H9 (cell line): ENCODE results near the gene ZNF106. TPM values are rescaled to one million over a fixed set of nuclear protein-coding genes. Genes with fewer than 3 reads are reported as not detected.

Experiments used
- DNase-seq: peaks from one replicate; pipeline ENCODE4 v3.0.0-alpha.2; 2017
- H2AFZ ChIP-seq: one replicate; pipeline ENCODE4 v1.6.1; 2013; ENCODE audit warnings: mild to moderate bottlenecking, low read length, control low read depth, moderate library complexity
- H2AK5ac ChIP-seq: 2 replicates; pipeline ENCODE4 v1.6.1; 2013; ENCODE audit warnings: low read length, control low read depth, mixed read lengths; ENCODE audit not compliant: insufficient read length
- H2BK120ac ChIP-seq: one replicate; pipeline ENCODE4 v1.6.1; 2013; ENCODE audit warnings: low read depth, mild to moderate bottlenecking, low read length, control low read depth, inconsistent platforms; ENCODE audit not compliant: poor library complexity, severe bottlenecking
- H2BK12ac ChIP-seq: 2 replicates; pipeline ENCODE4 v1.6.1; 2013; ENCODE audit warnings: low read length, control low read depth, mixed read lengths, low read depth; ENCODE audit not compliant: insufficient read length
- H2BK15ac ChIP-seq: 2 replicates; pipeline ENCODE4 v1.6.1; 2013; ENCODE audit warnings: low read depth, low read length, control low read depth
- H2BK20ac ChIP-seq: one replicate; pipeline ENCODE4 v1.6.1; 2013; ENCODE audit warnings: low read depth, mild to moderate bottlenecking, low read length, control low read depth, inconsistent platforms; ENCODE audit not compliant: poor library complexity, severe bottlenecking
- H2BK5ac ChIP-seq: 2 replicates; pipeline ENCODE4 v1.6.1; 2013; ENCODE audit warnings: low read length, control low read depth, mixed read lengths; ENCODE audit not compliant: insufficient read length
- H3K14ac ChIP-seq: 2 replicates; pipeline ENCODE4 v1.6.1; 2013; ENCODE audit warnings: low read length, control low read depth; ENCODE audit not compliant: insufficient read depth
- H3K18ac ChIP-seq: 2 replicates; pipeline ENCODE4 v1.6.1; 2013; ENCODE audit warnings: low read depth, mild to moderate bottlenecking, mixed read lengths, low read length, control low read depth; ENCODE audit not compliant: insufficient read length
- H3K23ac ChIP-seq: 2 replicates; pipeline ENCODE4 v1.6.1; 2013; ENCODE audit warnings: low read length, control low read depth, mixed read lengths, low read depth; ENCODE audit not compliant: insufficient read length
- H3K23me2 ChIP-seq: 2 replicates; pipeline ENCODE4 v1.6.1; 2013; ENCODE audit warnings: low read depth, mild to moderate bottlenecking, mixed read lengths, low read length, control low read depth; ENCODE audit not compliant: insufficient read length, poor library complexity, severe bottlenecking
- H3K27ac ChIP-seq: 2 replicates; pipeline ENCODE4 v1.5.1; 2013; ENCODE audit warnings: low read length, control low read depth, mixed read lengths, low read depth; ENCODE audit not compliant: insufficient read length
- H3K27me3 ChIP-seq: 2 replicates; pipeline ENCODE4 v1.6.1; 2013; ENCODE audit warnings: low read length, control low read depth, inconsistent platforms; ENCODE audit not compliant: insufficient read depth
- H3K4ac ChIP-seq: 2 replicates; pipeline ENCODE4 v1.6.1; 2013; ENCODE audit warnings: low read depth, mild to moderate bottlenecking, control low read depth, inconsistent platforms, low read length, moderate library complexity
- H3K4me1 ChIP-seq: 2 replicates; pipeline ENCODE4 v1.6.1; 2013; ENCODE audit warnings: low read length, control low read depth, inconsistent platforms; ENCODE audit not compliant: insufficient read depth
- H3K4me2 ChIP-seq: 2 replicates; pipeline ENCODE4 v1.6.1; 2013; ENCODE audit warnings: low read length, control low read depth, mixed read lengths; ENCODE audit not compliant: insufficient read length, insufficient read depth
- H3K56ac ChIP-seq: 2 replicates; pipeline ENCODE4 v1.6.1; 2013; ENCODE audit warnings: low read depth, mild to moderate bottlenecking, mixed read lengths, low read length, control low read depth; ENCODE audit not compliant: insufficient read length
- H3K79me1 ChIP-seq: 2 replicates; pipeline ENCODE4 v1.6.1; 2013; ENCODE audit warnings: low read depth, mild to moderate bottlenecking, moderate library complexity, low read length, control low read depth, inconsistent platforms; ENCODE audit not compliant: insufficient read depth, poor library complexity, severe bottlenecking
- H3K79me2 ChIP-seq: 2 replicates; pipeline ENCODE4 v1.6.1; 2013; ENCODE audit warnings: low read length, control low read depth, inconsistent platforms; ENCODE audit not compliant: insufficient read depth
- H3K9ac ChIP-seq: 2 replicates; pipeline ENCODE4 v1.6.1; 2013; ENCODE audit warnings: low read length, control low read depth, mixed read lengths; ENCODE audit not compliant: insufficient read length; ENCODE audit errors: extremely low read depth
- H3K9me3 ChIP-seq: one replicate; pipeline ENCODE4 v1.6.1; 2013; ENCODE audit warnings: low read depth, low read length, inconsistent platforms; ENCODE audit not compliant: control insufficient read depth
- H3T11ph ChIP-seq: one replicate; pipeline ENCODE4 v1.6.1; 2013; ENCODE audit warnings: mild to moderate bottlenecking, low read length, control low read depth, inconsistent platforms
- H4K20me1 ChIP-seq: one replicate; pipeline ENCODE4 v1.6.1; 2013; ENCODE audit not compliant: control insufficient read depth, insufficient read length, insufficient read depth
- H4K5ac ChIP-seq: 2 replicates; pipeline ENCODE4 v1.6.1; 2013; ENCODE audit warnings: low read depth, mild to moderate bottlenecking, mixed read lengths, low read length, control low read depth; ENCODE audit not compliant: insufficient read length
- H4K8ac ChIP-seq: replicated peaks from 2 replicates; pipeline ENCODE4 v1.6.1; 2013; ENCODE audit warnings: low read length, control low read depth, mixed read lengths, low read depth; ENCODE audit not compliant: insufficient read length
- H4K91ac ChIP-seq: 2 replicates; pipeline ENCODE4 v1.6.1; 2013; ENCODE audit warnings: low read depth, mild to moderate bottlenecking, moderate library complexity, mixed read lengths, low read length, control low read depth; ENCODE audit not compliant: insufficient read length
- H3K27ac Mint-ChIP-seq, 3 experiments: 2 replicates in 2 of 3; 3 replicates in 1 of 3; pipeline ENCODE4 v1.8.0; 2020 to 2021; ENCODE audit warnings: mixed read lengths in 3 of 3, mild to moderate bottlenecking in 1 of 3, moderate library complexity in 1 of 3
- H3K27me3 Mint-ChIP-seq: 2 replicates; pipeline ENCODE4 v1.8.0; 2021; ENCODE audit warnings: low read depth, mild to moderate bottlenecking, moderate library complexity, mixed read lengths
- H3K36me3 Mint-ChIP-seq, 3 experiments: 2 replicates in 2 of 3; 3 replicates in 1 of 3; pipeline ENCODE4 v1.8.0; 2020 to 2021; ENCODE audit warnings: low read depth in 3 of 3, mixed read lengths in 3 of 3; ENCODE audit not compliant: insufficient read depth in 1 of 3
- H3K4me1 Mint-ChIP-seq, 2 experiments: 2 replicates each; pipeline ENCODE4 v1.8.0; 2020; ENCODE audit warnings: mixed read lengths in 2 of 2
- H3K4me3 Mint-ChIP-seq, 2 experiments: 2 replicates in 1 of 2; 3 replicates in 1 of 2; pipeline ENCODE4 v1.8.0; 2020 to 2021; ENCODE audit warnings: mild to moderate bottlenecking in 2 of 2, mixed read lengths in 2 of 2, moderate library complexity in 1 of 2
- H3K9me3 Mint-ChIP-seq, 2 experiments: 2 replicates in 1 of 2; 3 replicates in 1 of 2; pipeline ENCODE4 v1.8.0; 2020; ENCODE audit warnings: mild to moderate bottlenecking in 2 of 2, mixed read lengths in 2 of 2, moderate library complexity in 1 of 2
- CTCF ChIP-seq: fragments of 200-600 bp; sonication (generic); conservative IDR thresholded peaks from 3 replicates; pipeline ENCODE4 v1.8.0; 2021; ENCODE audit warnings: antibody characterized with exemption, mild to moderate bottlenecking
- WGBS: extraction: QIAGEN DNeasy Blood & Tissue Kit; methylation state at CpG from one replicate; pipeline ENCODE4 v1.1.7; 2013; ENCODE audit warnings: missing lambda C conversion rate, low lambda C conversion rate, mixed read lengths; ENCODE audit not compliant: insufficient read length; ENCODE audit errors: extremely low coverage; 5-methylcytosine and 5-hydroxymethylcytosine counted together
- total RNA-seq: library from RNA; stranded (reverse); gene quantifications from 2 replicates; pipeline ENCODE4 v1.2.1, GENCODE V29; 2021

The ZNF106 gene
- total RNA-seq, 1 experiment from 2014 or later, result 55.0 TPM

GRCh38 chr15:42456971-42457370 lies 34.0 kb downstream of the ZNF106 start:
- Histone ChIP-seq H2BK120ac (no peak overlapping the region), H3K18ac (no peak overlapping the region), H4K5ac (no peak overlapping the region), H2BK12ac (no peak overlapping the region), H3K79me1 (no peaks in the 10 kb centered on the region), H3K27me3 (no peaks in the 10 kb centered on the region), H3K27ac (no peak overlapping the region), H3K9ac (no peak overlapping the region), H2BK15ac (no peak overlapping the region), H2BK20ac (no peak overlapping the region), H4K91ac (no peak overlapping the region), H3K23me2 (no peaks in the 10 kb centered on the region), H2AFZ (no peak overlapping the region), H4K20me1 (no peaks in the 10 kb centered on the region), H3K4me1 (peaks cover 2% of the 10 kb centered on the region; the same call in 1 of the 2 replicates), H2AK5ac (no peak overlapping the region), H3K14ac (no peak overlapping the region), H3T11ph (no peak overlapping the region), H3K4ac (no peak overlapping the region), H4K8ac (no peak overlapping the region), H3K9me3 (no peaks in the 10 kb centered on the region), H3K56ac (no peak overlapping the region), H3K23ac (no peak overlapping the region), H2BK5ac (no peak overlapping the region), H3K79me2 (no peaks in the 10 kb centered on the region), H3K4me2 (no peak overlapping the region)
- Mint-ChIP-seq H3K9me3 (no peaks in the 10 kb centered on the region; a peak in 1 of 5 replicates), H3K4me1 (peaks cover 17% of the 10 kb centered on the region in 2 experiments), H3K36me3 (peaks cover 0 to 9% (median 2%) of the 10 kb centered on the region in 3 experiments; a peak in 4 of 7 replicates), H3K4me3 (peak overlapping the region in 1 of 2 experiments; percentile 15; a peak in 2 of 5 replicates), H3K27me3 (no peaks in the 10 kb centered on the region), H3K27ac (peak overlapping the region; percentile 89 to 99 (median 97); a peak in 5 of 7 replicates)
- no peak for TF ChIP-seq CTCF
- DNase-seq, result no peak
- WGBS, result no CpG with 5 or more reads among the region's 3 CpGs
